H1 (cell line): ENCODE measurements around the gene BSN. TPM values are rescaled to one million over a fixed set of nuclear protein-coding genes. Genes with fewer than 3 reads are reported as not detected.

Source experiments
- TCF12 ChIP-seq: IDR thresholded peaks from 2 replicates; pipeline ENCODE4 v1.6.1; 2011; ENCODE audit warnings: low read depth, mild to moderate bottlenecking, low read length
- polyA plus RNA-seq, 7 experiments: library from polyadenylated mRNA; depleted of rRNA in 3 of 7; stranded (reverse) in 5 of 7; unstranded in 2 of 7; fragments of >200 nt in 5 of 7; fragments of 200-250 nt in 2 of 7; gene quantifications; 1 replicate in 5 of 7; 2 replicates in 1 of 7; 4 replicates in 1 of 7; pipeline versions ENCODE4 v1.2.1 to v1.2.3, GENCODE V29; 2011 to 2013; ENCODE audit warnings: missing spikeins in 2 of 7, mixed read lengths in 2 of 7
- total RNA-seq: library from RNA; stranded (reverse); fragmentation: NEBNext Ultra II Directional; extraction: Animal tissue kit (Norgen Biotek cat#: 25700); gene quantifications from 2 replicates; pipeline ENCODE4 v1.2.1, GENCODE V29; 2021
- TF ChIP-seq, protein P1 (sequence below): IDR thresholded peaks from 2 replicates; pipeline ENCODE4 v1.6.1; 2012; ENCODE audit warnings: inconsistent platforms

The BSN gene
- total and polyA plus RNA-seq, 2 of the 8 experiments (the other 6 are each of a cell fraction or from before 2014, with no cell fraction given): 0.60 to 3.0 TPM

DNA sequence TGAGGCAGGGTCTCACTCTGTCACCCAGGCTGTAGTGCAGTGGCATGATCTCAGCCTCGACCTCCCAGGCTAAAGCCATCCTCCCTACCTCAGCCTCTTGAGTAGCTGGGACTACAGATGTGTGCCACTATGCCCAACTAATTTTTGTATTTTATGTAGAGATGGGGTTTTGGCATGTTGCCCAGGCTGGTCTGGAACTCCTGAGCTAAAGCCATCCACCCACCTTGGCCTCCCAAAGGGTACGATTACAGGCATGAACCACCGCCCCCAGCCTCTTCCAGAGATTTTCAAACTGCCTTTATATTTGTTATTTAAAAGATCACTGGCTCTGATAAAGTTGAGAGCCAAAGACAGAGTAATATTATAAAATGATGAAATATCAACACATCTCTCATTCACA, 37.3 kb downstream of the BSN start (continued):
- TF ChIP-seq, protein P1, sequence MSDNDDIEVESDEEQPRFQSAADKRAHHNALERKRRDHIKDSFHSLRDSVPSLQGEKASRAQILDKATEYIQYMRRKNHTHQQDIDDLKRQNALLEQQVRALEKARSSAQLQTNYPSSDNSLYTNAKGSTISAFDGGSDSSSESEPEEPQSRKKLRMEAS: no peak
- TF ChIP-seq TCF12: no peak
